ENCODE measurements around the gene BTN2A1. TPM values are rescaled to one million over a fixed set of nuclear protein-coding genes. Genes with fewer than 3 reads are reported as not detected.
"Not testable (repeated sequence)": the region's sequence is repeated elsewhere in the genome, so short reads cannot be mapped to it uniquely, and the experiment has no call there.

BTN2A1 gene
- total RNA-seq, 1 donor from 2014 or later, result 19.9 TPM

DNA sequence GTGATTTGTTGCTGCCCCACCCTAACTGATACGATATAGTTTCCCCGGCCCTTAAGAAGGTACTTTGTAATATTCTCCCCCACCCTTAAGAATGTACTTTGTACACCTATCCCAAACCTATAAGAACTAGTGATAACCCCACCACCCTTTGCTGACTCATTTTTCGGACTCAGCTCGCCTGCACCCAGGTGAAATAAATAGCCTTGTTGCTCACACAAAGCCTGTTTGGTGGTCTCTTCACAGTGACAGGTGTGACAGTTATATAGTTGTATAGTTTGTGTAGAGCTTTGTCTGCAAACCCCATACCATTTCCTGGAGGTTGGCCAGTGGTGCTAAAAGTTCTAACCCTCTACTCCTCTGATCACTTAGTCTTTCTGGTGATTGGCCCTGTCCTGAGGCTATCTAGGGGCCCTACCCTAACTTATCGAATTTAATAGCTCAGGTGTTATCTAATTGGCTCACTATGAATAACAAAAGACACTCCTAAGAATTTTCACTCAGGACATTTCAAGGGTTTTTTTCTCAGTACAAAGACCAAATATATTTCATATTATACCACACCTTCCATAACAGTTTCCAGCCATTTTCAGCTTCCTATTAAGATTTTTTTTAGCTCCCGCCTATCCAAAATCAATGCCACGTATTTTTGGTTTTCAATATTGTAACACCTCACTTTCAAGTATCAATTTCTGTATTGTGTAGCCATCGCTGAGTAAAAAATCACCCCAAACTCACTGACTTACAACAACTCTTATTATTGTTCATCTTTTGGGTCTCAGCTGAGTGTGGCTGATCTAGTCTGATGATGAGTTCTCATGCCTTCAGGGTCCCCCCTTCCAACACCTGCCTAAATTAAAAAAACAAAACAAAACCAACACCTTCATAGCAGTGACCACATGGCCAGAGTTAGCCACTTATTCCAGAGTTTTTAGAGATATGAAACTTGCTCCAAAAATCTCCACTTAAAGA is 32.5 kb downstream of the BTN2A1 start:
- no peak for DNase-seq (ENCODE audit: low spot score)

DNA sequence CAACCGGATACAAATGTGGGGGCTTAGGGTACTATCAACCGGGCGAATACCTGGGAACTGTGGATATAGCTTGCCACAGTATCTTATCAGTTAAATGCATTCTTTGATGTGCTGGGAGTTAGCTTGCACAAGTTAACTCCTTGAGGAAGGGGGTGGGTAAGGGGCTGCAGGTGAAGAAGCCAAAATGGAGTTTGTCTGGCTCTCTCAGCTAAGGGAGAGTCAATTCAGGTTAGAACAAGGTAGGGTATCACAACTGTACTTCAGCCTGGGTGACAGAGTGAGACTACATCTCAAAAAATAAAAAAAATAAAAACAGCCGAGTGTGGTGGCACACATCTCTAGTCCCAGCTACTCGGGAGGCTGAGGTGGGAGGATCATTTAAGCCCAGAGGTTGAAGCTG is 33.8 kb downstream of the BTN2A1 start:
- DNase-seq (ENCODE audit: low spot score), result no peak

GRCh38 chr6:26493258-26493657 is 35.5 kb downstream of the BTN2A1 start:
- DNase-seq (ENCODE audit: low spot score), result no peak

DNA sequence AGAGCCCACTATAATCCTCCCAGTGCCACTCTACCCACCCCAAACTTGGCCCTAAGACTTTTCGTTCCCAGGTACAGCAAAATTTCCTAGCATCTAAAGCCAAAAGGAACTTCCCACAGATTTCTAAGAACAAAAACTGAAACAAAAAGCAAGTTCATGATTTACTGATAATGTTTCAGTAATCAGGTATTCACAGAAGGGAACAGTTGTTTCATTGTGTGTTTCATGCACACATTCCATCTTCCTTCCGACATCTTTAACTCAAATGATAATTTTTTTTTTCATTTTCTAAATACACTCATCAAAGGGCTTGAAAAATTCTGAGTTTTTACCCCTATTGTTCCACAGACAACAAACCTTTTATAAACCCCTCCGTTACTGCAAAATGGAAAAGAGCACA is 36.4 kb downstream of the BTN2A1 start:
- no peak for DNase-seq (ENCODE audit: low spot score)

- no peak for DNase-seq (ENCODE audit: low spot score)
Observed at GRCh38 chr6:26495281-26495680, 37.5 kb downstream of the BTN2A1 start.

DNA sequence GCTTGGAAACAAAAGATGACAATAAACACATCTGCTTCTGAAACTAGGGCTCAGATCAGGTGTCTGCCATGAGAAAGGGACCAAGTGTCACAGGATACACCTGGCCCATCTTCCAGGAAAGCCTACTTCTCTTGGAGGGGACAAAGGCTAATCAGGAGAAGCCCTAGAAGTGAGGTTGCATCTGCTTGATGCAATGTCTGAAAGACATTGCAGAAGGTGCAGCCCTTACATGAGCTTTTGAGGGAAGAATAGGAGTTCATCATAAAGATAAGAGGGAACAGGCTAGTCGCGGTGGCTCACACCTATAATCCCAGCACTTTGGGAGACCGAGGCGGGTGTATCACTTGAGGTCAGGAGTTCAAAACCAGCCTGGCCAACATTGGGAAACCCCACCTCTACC is 39.9 kb downstream of the BTN2A1 start:
- DNase-seq (ENCODE audit: low spot score), result no peak

DNA sequence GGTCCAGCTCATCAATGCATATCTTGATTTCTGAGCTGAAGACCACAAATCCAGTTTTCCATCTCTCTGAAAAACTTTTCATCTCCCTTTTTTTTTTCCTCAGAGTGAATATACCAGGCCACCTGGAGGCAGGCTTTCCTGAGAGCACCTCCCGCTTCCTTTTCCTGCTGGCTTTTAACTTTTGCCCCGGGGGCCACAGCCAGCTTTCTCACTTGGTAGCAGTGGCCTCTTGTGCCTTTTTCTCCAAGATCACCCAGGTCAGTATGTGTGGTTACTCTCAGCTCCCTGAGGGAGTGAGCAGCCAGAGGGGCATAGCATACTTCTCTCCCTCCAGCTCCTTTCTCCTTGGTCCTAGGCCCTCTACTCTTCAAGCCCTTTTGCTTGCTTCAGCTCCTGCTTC is 42.3 kb downstream of the BTN2A1 start, which contains the start of gene BTN1A1:
TSS of gene BTN1A1 (plus strand) at position 202 of the 400 bp plus-strand sequence. CDS start 984 bp downstream, outside the sequence.
- no peak for DNase-seq (ENCODE audit: low spot score)

GRCh38 chr6:26501482-26501986 is 43.8 kb downstream of the BTN2A1 start:
- no peak for DNase-seq (ENCODE audit: low spot score)

GRCh38 chr6:26502165-26502564 is 44.4 kb downstream of the BTN2A1 start:
- DNase-seq (ENCODE audit: low spot score), result no peak

DNA sequence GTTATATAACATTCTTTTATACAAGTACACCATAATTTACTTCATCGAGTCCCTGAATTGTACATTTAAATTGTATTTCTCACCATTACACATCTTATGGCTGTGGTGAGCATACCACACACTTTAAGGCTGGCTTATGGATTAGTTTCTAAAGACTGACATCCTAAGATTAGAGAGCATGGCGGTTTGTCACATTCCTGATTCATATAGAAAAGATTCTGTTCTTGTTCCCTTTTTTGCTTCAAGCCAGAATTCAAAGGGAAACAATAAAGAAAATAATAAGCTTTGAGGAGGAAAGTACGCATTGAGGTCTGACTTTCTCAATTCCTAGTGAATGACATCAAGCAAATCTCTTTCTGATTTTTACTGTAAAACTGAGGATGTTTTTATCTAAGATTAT is 44.9 kb downstream of the BTN2A1 start:
- no peak for DNase-seq (ENCODE audit: low spot score)

DNA sequence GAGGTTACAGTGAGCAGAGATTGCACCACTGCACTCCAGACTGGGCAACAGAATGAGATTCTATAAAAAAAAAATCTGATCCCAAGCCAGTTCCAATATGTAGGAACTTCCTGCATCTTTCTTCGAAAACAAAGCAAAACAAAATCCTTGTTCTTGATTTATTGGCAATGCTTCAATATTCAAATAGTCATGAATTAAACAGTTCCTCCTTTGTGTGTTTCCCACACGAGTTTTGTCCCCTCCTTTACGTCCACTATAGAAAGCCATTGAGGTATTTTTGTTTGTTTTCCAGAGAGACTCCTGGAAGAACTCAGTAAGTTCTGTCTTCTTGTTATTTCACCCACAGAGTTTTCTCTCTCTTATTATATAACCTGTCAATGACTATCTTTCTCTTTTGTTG is 49.9 kb downstream of the BTN2A1 start:
- DNase-seq (ENCODE audit: low spot score), result no peak

DNA sequence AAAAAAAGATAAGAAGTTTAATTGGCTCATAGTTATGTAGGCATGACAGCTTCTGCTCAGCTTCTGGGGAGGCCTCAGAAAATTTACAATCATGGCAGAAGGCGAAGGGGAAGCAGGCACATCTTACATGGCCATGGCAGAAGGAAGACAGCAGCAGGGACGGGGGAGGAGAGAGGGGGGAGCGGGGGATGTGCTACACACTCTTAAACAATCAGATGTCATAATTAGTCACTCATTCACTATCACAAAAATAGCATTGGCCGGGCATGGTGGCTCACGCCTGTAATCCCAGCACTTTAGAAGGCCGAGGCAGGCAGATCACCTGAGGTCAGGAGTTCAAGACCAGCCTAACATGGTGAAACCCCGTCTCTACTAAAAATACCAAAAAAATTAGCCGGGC is 53.3 kb downstream of the BTN2A1 start:
- not testable (repeated sequence) for DNase-seq (ENCODE audit: low spot score)

DNA sequence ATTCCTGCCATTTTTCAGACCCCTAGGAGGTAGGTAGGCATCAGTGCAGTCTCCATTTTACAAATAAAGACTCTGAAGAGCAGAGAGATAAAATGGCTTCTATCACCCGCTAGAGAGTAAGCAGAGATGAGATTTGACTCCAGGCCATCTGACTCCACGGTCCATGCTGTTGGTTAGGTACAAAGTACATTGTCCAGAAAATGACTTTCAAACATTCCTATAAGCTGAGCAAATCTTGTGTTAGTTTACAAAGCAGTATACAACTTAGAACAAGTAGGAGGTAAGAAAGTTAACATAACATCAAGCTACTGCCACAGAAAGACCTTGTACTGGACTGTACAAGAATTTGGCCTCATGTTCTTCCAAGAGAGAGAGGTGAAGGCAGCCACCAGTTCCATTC is 57.2 kb downstream of the BTN2A1 start:
- no peak for DNase-seq (ENCODE audit: low spot score)

DNA sequence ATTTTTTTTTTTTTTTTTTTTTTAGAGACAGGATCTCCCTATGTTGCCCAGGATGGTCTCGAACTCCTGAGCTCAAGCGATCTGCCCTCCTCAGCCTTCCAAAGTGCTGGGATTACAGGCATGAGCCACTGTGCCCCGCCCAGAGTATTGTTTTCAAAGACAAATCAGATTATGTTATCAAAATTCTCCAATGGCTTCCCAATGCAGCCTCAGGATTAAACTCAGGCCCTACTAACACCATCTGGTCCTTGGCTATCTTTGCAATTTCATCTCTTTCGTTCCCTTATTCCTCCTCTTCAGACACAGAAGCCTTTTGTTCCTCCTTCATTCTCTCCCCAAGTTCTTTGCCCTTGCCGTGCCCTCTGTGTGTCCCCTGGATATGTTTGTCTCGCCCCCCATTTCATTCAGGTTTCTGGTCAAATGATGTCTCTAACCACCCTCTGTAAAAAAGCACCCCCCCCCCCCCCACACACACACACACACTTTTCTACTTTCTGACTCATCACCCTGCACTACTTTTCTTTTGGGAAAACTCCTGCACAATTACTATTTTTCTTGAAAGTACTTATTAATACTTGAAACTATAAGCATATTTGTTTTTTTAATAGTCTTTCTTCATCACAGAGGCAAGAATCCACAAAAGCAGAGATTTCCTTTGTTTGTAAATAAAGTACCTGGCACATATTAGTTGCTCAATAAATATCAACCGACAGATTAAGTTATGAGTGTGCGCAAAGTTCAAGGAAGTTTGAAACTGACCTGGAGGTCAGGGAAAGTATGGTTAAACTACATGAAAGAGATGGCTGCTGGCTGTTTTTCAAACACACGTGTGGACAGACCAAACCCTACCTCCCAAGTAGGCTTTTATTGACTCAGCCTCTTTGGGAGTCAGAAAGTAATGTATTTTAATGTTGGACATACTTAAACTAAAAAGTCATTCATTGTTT is 59.0 kb downstream of the BTN2A1 start:
- no peak for DNase-seq (ENCODE audit: low spot score)

Other genes with a start within 250 kb of the BTN2A1 start
- gene BTN3A2, start 92.8 kb upstream of the BTN2A1 start, total RNA-seq, result 9.1 TPM
- gene BTN2A2, start 74.8 kb upstream of the BTN2A1 start, total RNA-seq, result 5.6 TPM
- gene BTN3A1, start 55.7 kb upstream of the BTN2A1 start, total RNA-seq, result 15.4 TPM
- gene BTN3A3, start 17.5 kb upstream of the BTN2A1 start, total RNA-seq, result 13.0 TPM
- not detected for gene BTN1A1, start 42.3 kb downstream of the BTN2A1 start, total RNA-seq
- gene HMGN4, start 80.4 kb downstream of the BTN2A1 start, total RNA-seq, result 52.6 TPM
- gene ABT1, start 139.0 kb downstream of the BTN2A1 start, total RNA-seq, result 12.0 TPM
- gene ZNF322, start 201.8 kb downstream of the BTN2A1 start, total RNA-seq, result 16.3 TPM

All from mesenteric fat pad (tissue), 1 donor.